ENCODE data around the gene SF3A1. TPM values are rescaled to one million over a fixed set of nuclear protein-coding genes. Genes with fewer than 3 reads are reported as not detected.

SF3A1 gene
- total and polyA plus RNA-seq, 2 of the 8 experiments (the other 6 are each of a cell fraction or from before 2014, with no cell fraction given) = 27.8 to 285 TPM

GRCh38 chr22:30296833-30297232, 59.9 kb downstream of the SF3A1 start:
- no peak overlapping the region for H2AFZ ChIP-seq (ENCODE audit: low read length)
- no peak overlapping the region for H2BK20ac ChIP-seq (ENCODE audit: low read length)
- whole genome bisulfite sequencing, 2 experiments (ENCODE audit: extremely low coverage in 1 of 2, insufficient coverage in 1 of 2, insufficient read length in 1 of 2, insufficient replicate concordance in 2 of 2, low coverage in 1 of 2, low lambda C conversion rate in 2 of 2, missing lambda C conversion rate in 1 of 2) = 85% methylated on average over 3 of the region's 3 CpGs; no CpG with 5 or more reads in 1 of the 2 experiments
- no peaks in the 10 kb centered on the region; a peak in 1 of 7 replicates for H3K4me1 ChIP-seq (replicated peaks in 1 of 4; ENCODE audit: control insufficient read depth in 3 of 4, insufficient read depth in 4 of 4, low read length in 3 of 4)
- no peak overlapping the region for H3K4ac ChIP-seq (replicated peaks; ENCODE audit: insufficient read length, low read depth, low read length)
- no peak overlapping the region for H2BK120ac ChIP-seq (replicated peaks; ENCODE audit: low read depth, low read length)
- no peaks in the 10 kb centered on the region for H3K9me3 ChIP-seq (ENCODE audit: insufficient read depth in 2 of 2, low read depth in 1 of 2, low read length in 1 of 2)
- CTCF ChIA-PET (ENCODE audit: partially characterized antibody) = interaction anchor here (0.8 to 5.7 kb wide), 8 partner anchors 8 to 34 kb away, joined by 3 to 31 read pairs (median 4); partner anchors contain the start of genes CASTOR1 and TBC1D10A
- FAIRE-seq (no peak), DNase-seq (ENCODE audit: low read depth in 1 of 2, low spot score in 2 of 2) (no peak)
- no peaks in the 10 kb centered on the region for H4K20me1 ChIP-seq (replicated peaks in 1 of 2; ENCODE audit: control insufficient read depth in 1 of 2, insufficient read depth in 2 of 2, low read length in 2 of 2)
- no peaks in the 10 kb centered on the region for H3K23me2 ChIP-seq (ENCODE audit: low read depth, low read length)
- no peak overlapping the region for H3K18ac ChIP-seq (ENCODE audit: extremely low read depth, low read length)
- H3K36me3 ChIP-seq (ENCODE audit: control insufficient read depth in 2 of 4, insufficient read depth in 4 of 4, low read length in 3 of 4) = no peaks in the 10 kb centered on the region
- H3K27ac ChIP-seq (ENCODE audit: low read depth, low read length) = no peak overlapping the region
- no peak overlapping the region for H4K8ac ChIP-seq (ENCODE audit: extremely low read depth, insufficient read depth, low read length)
- no peak overlapping the region for H2BK5ac ChIP-seq (ENCODE audit: low read depth, low read length)
- no peak overlapping the region for H3K4me2 ChIP-seq (ENCODE audit: insufficient read depth in 1 of 2, low read depth in 2 of 2, low read length in 2 of 2)
- H3K9ac ChIP-seq (replicated peaks in 1 of 4; ENCODE audit: extremely low read depth in 1 of 4, low read depth in 3 of 4, low read length in 3 of 4) = no peak overlapping the region
- H4K91ac ChIP-seq (replicated peaks; ENCODE audit: insufficient read length, low read length) = no peak overlapping the region
- H3K56ac ChIP-seq (replicated peaks; ENCODE audit: insufficient read length, low read depth, low read length) = no peak overlapping the region
- no peak overlapping the region for H3K23ac ChIP-seq (ENCODE audit: insufficient read length)
- H2BK15ac ChIP-seq (ENCODE audit: low read length) = no peak overlapping the region
- H3K14ac ChIP-seq (ENCODE audit: insufficient read length) = no peak overlapping the region
- H3K27me3 ChIP-seq (replicated peaks in 1 of 4; ENCODE audit: control insufficient read depth in 3 of 4, extremely low read depth in 1 of 4, insufficient read depth in 3 of 4, low read length in 3 of 4) = no peaks in the 10 kb centered on the region
- no peak overlapping the region for H3K4me3 ChIP-seq (ENCODE audit: extremely low read depth in 1 of 4, insufficient read depth in 2 of 4, low read depth in 3 of 4, low read length in 4 of 4)
- H4K5ac ChIP-seq (ENCODE audit: insufficient read length, low read depth, low read length) = no peak overlapping the region
- POLR2A ChIA-PET (ENCODE audit: partially characterized antibody) = no interaction called here
- H2BK12ac ChIP-seq (ENCODE audit: low read depth, low read length) = no peak overlapping the region
- H3K79me1 ChIP-seq (ENCODE audit: low read depth, low read length) = no peaks in the 10 kb centered on the region
- H2AK5ac ChIP-seq (ENCODE audit: low read depth, low read length) = no peak overlapping the region
- no peaks in the 10 kb centered on the region for H3K79me2 ChIP-seq (ENCODE audit: control insufficient read depth in 1 of 2, insufficient read depth in 2 of 2, low read length in 2 of 2)
- TF ChIP-seq E2F6 (IDR thresholded peaks at IDR 0.05) = no peak
- TF ChIP-seq SP4 (IDR thresholded peaks at IDR 0.05; ENCODE audit: low read length) = no peak
- no peak for TF ChIP-seq TBP (IDR thresholded peaks at IDR 0.05; ENCODE audit: low read depth, low read length)
- TF ChIP-seq HDAC6 (IDR thresholded peaks at IDR 0.05; ENCODE audit: low read depth, low read length) = no peak
- no peak for TF ChIP-seq SIX5 (IDR thresholded peaks at IDR 0.05; ENCODE audit: low read depth, low read length)
- no peak for TF ChIP-seq NANOG (IDR thresholded peaks at IDR 0.05; ENCODE audit: insufficient read depth, low read depth, low read length, poor library complexity, severe bottlenecking)
- no peak for TF ChIP-seq CTBP2 (IDR thresholded peaks at IDR 0.05; ENCODE audit: borderline replicate concordance, insufficient read depth, insufficient read length, low read length)
- no peak for TF ChIP-seq SIN3A (conservative IDR thresholded peaks at IDR 0.05 in 1 of 2, IDR thresholded peaks at IDR 0.05 in 1 of 2; ENCODE audit: low read depth in 1 of 2, low read length in 2 of 2)
- no peak for TF ChIP-seq SUZ12 (IDR thresholded peaks at IDR 0.05; ENCODE audit: low read length)
- TF ChIP-seq CEBPB (IDR thresholded peaks at IDR 0.05; ENCODE audit: low read depth, low read length) = no peak
- TF ChIP-seq RBBP5 (IDR thresholded peaks at IDR 0.05; ENCODE audit: borderline replicate concordance, low read depth, low read length) = no peak
- TF ChIP-seq MAX (IDR thresholded peaks at IDR 0.05) = no peak
- TF ChIP-seq BCL11A (IDR thresholded peaks at IDR 0.05; ENCODE audit: low read depth in 2 of 2, low read length in 2 of 2) = no peak
- TF ChIP-seq POLR2AphosphoS5 (IDR thresholded peaks at IDR 0.05; ENCODE audit: low read depth, low read length) = no peak
